ENCODE results near the gene DYNC1I1. TPM values are rescaled to one million over a fixed set of nuclear protein-coding genes. Genes with fewer than 3 reads are reported as not detected.

The DYNC1I1 gene
- polyA plus RNA-seq, 1 of the 3 experiments (the other 2 are of a cell fraction), result 0.05 TPM

DNA sequence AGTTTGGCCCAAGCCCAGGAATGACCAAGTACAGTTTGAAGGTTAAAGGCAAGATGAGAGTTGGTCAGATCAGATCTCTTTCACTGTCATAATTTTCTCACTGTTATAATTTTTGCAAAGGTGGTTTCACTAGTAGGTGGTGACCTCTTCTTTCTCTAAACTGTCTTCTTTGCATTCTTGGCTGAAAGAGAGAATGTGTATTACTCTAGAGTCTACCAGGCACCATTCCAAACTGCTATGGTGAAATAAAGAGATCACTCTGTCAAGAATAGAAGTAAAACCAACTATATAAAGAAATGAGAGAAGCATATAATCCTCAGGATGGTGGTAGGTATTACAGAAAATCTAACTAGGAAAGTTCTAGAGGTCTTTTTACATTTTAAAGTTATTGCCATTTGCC is 72.7 kb downstream of the DYNC1I1 start:
- H3K36me3 ChIP-seq (replicated peaks in 1 of 2; ENCODE audit: control insufficient read depth in 1 of 2, insufficient read depth in 2 of 2, low read length in 1 of 2), result no peaks in the 10 kb centered on the region
- no peak overlapping the region for H3K27ac ChIP-seq (ENCODE audit: low read depth in 2 of 2, low read length in 1 of 2)
- no peaks in the 10 kb centered on the region for H3K27me3 ChIP-seq (ENCODE audit: insufficient read depth)
- H3F3A ChIP-seq (replicated peaks; ENCODE audit: insufficient read depth), result no peaks in the 10 kb centered on the region
- no peaks in the 10 kb centered on the region for H3K9me3 ChIP-seq
- no peaks in the 10 kb centered on the region for H3K9me2 ChIP-seq
- CTCF ChIA-PET, result interaction anchor here (1.4 to 5.0 kb wide), 3 partner anchors 26 to 120 kb away, joined by 3 to 27 read pairs (median 5); partner anchors contain the start of gene DYNC1I1
- TF ChIP-seq TAF1 (IDR thresholded peaks at IDR 0.05; ENCODE audit: borderline replicate concordance, low read depth, low read length) (no peak), RCOR1 (IDR thresholded peaks at IDR 0.05; ENCODE audit: low read length) (no peak), TEAD4 (IDR thresholded peaks at IDR 0.05; ENCODE audit: borderline replicate concordance, insufficient read depth) (no peak), PBX3 (IDR thresholded peaks at IDR 0.05) (no peak), MEF2A (IDR thresholded peaks at IDR 0.05; ENCODE audit: borderline replicate concordance, low read depth) (no peak)
- TF ChIP-seq, protein P1, sequence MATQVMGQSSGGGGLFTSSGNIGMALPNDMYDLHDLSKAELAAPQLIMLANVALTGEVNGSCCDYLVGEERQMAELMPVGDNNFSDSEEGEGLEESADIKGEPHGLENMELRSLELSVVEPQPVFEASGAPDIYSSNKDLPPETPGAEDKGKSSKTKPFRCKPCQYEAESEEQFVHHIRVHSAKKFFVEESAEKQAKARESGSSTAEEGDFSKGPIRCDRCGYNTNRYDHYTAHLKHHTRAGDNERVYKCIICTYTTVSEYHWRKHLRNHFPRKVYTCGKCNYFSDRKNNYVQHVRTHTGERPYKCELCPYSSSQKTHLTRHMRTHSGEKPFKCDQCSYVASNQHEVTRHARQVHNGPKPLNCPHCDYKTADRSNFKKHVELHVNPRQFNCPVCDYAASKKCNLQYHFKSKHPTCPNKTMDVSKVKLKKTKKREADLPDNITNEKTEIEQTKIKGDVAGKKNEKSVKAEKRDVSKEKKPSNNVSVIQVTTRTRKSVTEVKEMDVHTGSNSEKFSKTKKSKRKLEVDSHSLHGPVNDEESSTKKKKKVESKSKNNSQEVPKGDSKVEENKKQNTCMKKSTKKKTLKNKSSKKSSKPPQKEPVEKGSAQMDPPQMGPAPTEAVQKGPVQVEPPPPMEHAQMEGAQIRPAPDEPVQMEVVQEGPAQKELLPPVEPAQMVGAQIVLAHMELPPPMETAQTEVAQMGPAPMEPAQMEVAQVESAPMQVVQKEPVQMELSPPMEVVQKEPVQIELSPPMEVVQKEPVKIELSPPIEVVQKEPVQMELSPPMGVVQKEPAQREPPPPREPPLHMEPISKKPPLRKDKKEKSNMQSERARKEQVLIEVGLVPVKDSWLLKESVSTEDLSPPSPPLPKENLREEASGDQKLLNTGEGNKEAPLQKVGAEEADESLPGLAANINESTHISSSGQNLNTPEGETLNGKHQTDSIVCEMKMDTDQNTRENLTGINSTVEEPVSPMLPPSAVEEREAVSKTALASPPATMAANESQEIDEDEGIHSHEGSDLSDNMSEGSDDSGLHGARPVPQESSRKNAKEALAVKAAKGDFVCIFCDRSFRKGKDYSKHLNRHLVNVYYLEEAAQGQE (IDR thresholded peaks at IDR 0.05; ENCODE audit: low read depth, low read length), result no peak
- TF ChIP-seq, protein P2, sequence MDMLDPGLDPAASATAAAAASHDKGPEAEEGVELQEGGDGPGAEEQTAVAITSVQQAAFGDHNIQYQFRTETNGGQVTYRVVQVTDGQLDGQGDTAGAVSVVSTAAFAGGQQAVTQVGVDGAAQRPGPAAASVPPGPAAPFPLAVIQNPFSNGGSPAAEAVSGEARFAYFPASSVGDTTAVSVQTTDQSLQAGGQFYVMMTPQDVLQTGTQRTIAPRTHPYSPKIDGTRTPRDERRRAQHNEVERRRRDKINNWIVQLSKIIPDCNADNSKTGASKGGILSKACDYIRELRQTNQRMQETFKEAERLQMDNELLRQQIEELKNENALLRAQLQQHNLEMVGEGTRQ (IDR thresholded peaks at IDR 0.05; ENCODE audit: borderline replicate concordance, low read depth, low read length), result no peak
- POLR2A ChIA-PET, result no interaction called here
- H3K4me3 ChIP-seq (ENCODE audit: low read depth in 2 of 2, low read length in 1 of 2), result no peak overlapping the region
- no peaks in the 10 kb centered on the region for H4K20me1 ChIP-seq (ENCODE audit: insufficient read depth)
- H3K79me2 ChIP-seq (ENCODE audit: insufficient read depth), result no peaks in the 10 kb centered on the region
- DNase-seq, result no peak
- no peaks in the 10 kb centered on the region; a peak in 1 of 4 replicates for H3K4me1 ChIP-seq (ENCODE audit: control insufficient read depth in 1 of 2, insufficient read depth in 2 of 2, low read depth in 1 of 2, low read length in 1 of 2)
- no peak overlapping the region for H3K9ac ChIP-seq
- no peak overlapping the region for H2AFZ ChIP-seq (ENCODE audit: low read depth)
- H3K4me2 ChIP-seq, result no peak overlapping the region

- H3K9me3 ChIP-seq, result no peaks in the 10 kb centered on the region
- no peaks in the 10 kb centered on the region for H3K79me2 ChIP-seq (ENCODE audit: insufficient read depth)
- no peaks in the 10 kb centered on the region for H3K4me1 ChIP-seq (ENCODE audit: control insufficient read depth in 1 of 2, insufficient read depth in 2 of 2, low read depth in 1 of 2, low read length in 1 of 2)
- H3K36me3 ChIP-seq (replicated peaks in 1 of 2; ENCODE audit: control insufficient read depth in 1 of 2, insufficient read depth in 2 of 2, low read length in 1 of 2), result no peaks in the 10 kb centered on the region
- no peak for DNase-seq
- ChIA-PET POLR2A (no interaction called here), CTCF (interaction anchor here (1.1 kb wide), 1 partner anchor 47 kb away, joined by 3 read pairs; no protein-coding TSS in a partner anchor)
- H4K20me1 ChIP-seq (ENCODE audit: insufficient read depth), result no peaks in the 10 kb centered on the region
- TF ChIP-seq, protein P3, sequence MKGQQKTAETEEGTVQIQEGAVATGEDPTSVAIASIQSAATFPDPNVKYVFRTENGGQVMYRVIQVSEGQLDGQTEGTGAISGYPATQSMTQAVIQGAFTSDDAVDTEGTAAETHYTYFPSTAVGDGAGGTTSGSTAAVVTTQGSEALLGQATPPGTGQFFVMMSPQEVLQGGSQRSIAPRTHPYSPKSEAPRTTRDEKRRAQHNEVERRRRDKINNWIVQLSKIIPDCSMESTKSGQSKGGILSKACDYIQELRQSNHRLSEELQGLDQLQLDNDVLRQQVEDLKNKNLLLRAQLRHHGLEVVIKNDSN (IDR thresholded peaks at IDR 0.05; ENCODE audit: borderline replicate concordance, low read depth), result no peak
- TF ChIP-seq RAD21 (IDR thresholded peaks at IDR 0.05; ENCODE audit: low read length), result no peak
- TF ChIP-seq ELF1 (IDR thresholded peaks at IDR 0.05), result no peak
- TF ChIP-seq RXRA (IDR thresholded peaks at IDR 0.05; ENCODE audit: borderline replicate concordance, low read depth), result no peak
- TF ChIP-seq FOXJ3 (CRISPR knock-in tag; IDR thresholded peaks at IDR 0.05), result no peak
- H3K27ac ChIP-seq (ENCODE audit: low read depth in 2 of 2, low read length in 1 of 2), result no peak overlapping the region
- no peaks in the 10 kb centered on the region for H3K9me2 ChIP-seq
- no peak overlapping the region for H3K4me2 ChIP-seq
- WGBS (ENCODE audit: low lambda C conversion rate), result 28% methylated on average over 4 of the region's 4 CpGs
- no peak overlapping the region for H3K9ac ChIP-seq
- H3K27me3 ChIP-seq (ENCODE audit: insufficient read depth), result no peaks in the 10 kb centered on the region
- H3F3A ChIP-seq (replicated peaks; ENCODE audit: insufficient read depth), result no peaks in the 10 kb centered on the region
- H3K4me3 ChIP-seq (ENCODE audit: low read depth in 2 of 2, low read length in 1 of 2), result no peak overlapping the region
- H2AFZ ChIP-seq (ENCODE audit: low read depth), result no peak overlapping the region
These were observed 74.7 kb downstream of the DYNC1I1 start for GRCh38 chr7:95847061-95847460.
